RPMI7951 (cell line): ENCODE results near the gene CXCR6. TPM values are rescaled to one million over a fixed set of nuclear protein-coding genes. Genes with fewer than 3 reads are reported as not detected.

Source experiments
- DNase-seq: peaks from one replicate; pipeline ENCODE4 v3.0.0-alpha.2; 2012; ENCODE audit warnings: low read depth
- total RNA-seq: library from RNA; depleted of rRNA; stranded (reverse); fragments of >200 nt; shearing (Covaris generic); gene quantifications from 2 replicates; pipeline ENCODE4 v1.2.3, GENCODE V29; 2014

Gene CXCR6
- total RNA-seq, 1 experiment from 2014 or later: not detected

GRCh38 chr3:45968149-45968548 lies 24.9 kb downstream of the CXCR6 start:
- DNase-seq: no peak

- no peak for DNase-seq
These were observed 25.4 kb downstream of the CXCR6 start for GRCh38 chr3:45968706-45969105.

- no peak for DNase-seq
These were observed 25.9 kb downstream of the CXCR6 start for GRCh38 chr3:45969116-45969515.

- no peak for DNase-seq
These were observed 26.7 kb downstream of the CXCR6 start for GRCh38 chr3:45969953-45970352.

GRCh38 chr3:45972534-45973402 lies 29.5 kb downstream of the CXCR6 start:
- DNase-seq: peak; percentile 66

GRCh38 chr3:45974686-45975085 lies 31.4 kb downstream of the CXCR6 start:
- no peak for DNase-seq

GRCh38 chr3:45975686-45976085 lies 32.4 kb downstream of the CXCR6 start:
- DNase-seq: no peak

GRCh38 chr3:45976191-45977091 lies 33.2 kb downstream of the CXCR6 start:
- no peak for DNase-seq

- no peak for DNase-seq
These were observed 34.9 kb downstream of the CXCR6 start for GRCh38 chr3:45978006-45978761.

GRCh38 chr3:45979378-45979777 lies 36.1 kb downstream of the CXCR6 start:
- DNase-seq: no peak

GRCh38 chr3:45980229-45980813 lies 37.1 kb downstream of the CXCR6 start:
- DNase-seq: no peak

- no peak for DNase-seq
These were observed 37.6 kb downstream of the CXCR6 start for GRCh38 chr3:45980819-45981218.

GRCh38 chr3:45981346-45982074 lies 38.2 kb downstream of the CXCR6 start:
- peak; percentile 43 for DNase-seq

GRCh38 chr3:45983770-45984169 lies 40.5 kb downstream of the CXCR6 start:
- DNase-seq: no peak

- DNase-seq: no peak
These were observed 41.4 kb downstream of the CXCR6 start for GRCh38 chr3:45984331-45985312.

GRCh38 chr3:45985532-45986302 lies 42.5 kb downstream of the CXCR6 start:
- DNase-seq: no peak

- peak; percentile 79 for DNase-seq
These were observed 43.2 kb downstream of the CXCR6 start for GRCh38 chr3:45986303-45986982.
